ENCODE measurements around the gene SCN2A. TPM values are rescaled to one million over a fixed set of nuclear protein-coding genes. Genes with fewer than 3 reads are reported as not detected.

SCN2A gene
- total RNA-seq = 1 to 10 TPM in 1 of 4 donors, under 1 TPM in 2, not detected in 1; 0.36 to 1.8 (median 0.56) TPM

- TF ChIP-seq CTCF (IDR thresholded peaks at IDR 0.05) = no peak
- ATAC-seq (ENCODE audit: low FRiP score) (peak; percentile 54), DNase-seq (ENCODE audit: low spot score) (no peak)
Measured at GRCh38 chr2:165239230-165239629, at the start of gene SCN2A. Gene SCN2A, plus strand, starts transcription at chr2:165239414. Its CDS starts 56,410 bp downstream, at chr2:165295824.

GRCh38 chr2:165191096-165191728, 48.0 kb upstream of the SCN2A start:
- TF ChIP-seq CTCF (IDR thresholded peaks at IDR 0.05) = no peak
- DNase-seq (ENCODE audit: low spot score) (no peak), ATAC-seq (ENCODE audit: low FRiP score) (no peak)

- DNase-seq (ENCODE audit: low spot score) (no peak), ATAC-seq (ENCODE audit: low FRiP score) (no peak)
- no peak for TF ChIP-seq CTCF (IDR thresholded peaks at IDR 0.05)
Measured at GRCh38 chr2:165192729-165193128, 46.5 kb upstream of the SCN2A start.

- ATAC-seq (ENCODE audit: low FRiP score) (no peak), DNase-seq (ENCODE audit: low spot score) (no peak)
- no peak for TF ChIP-seq CTCF (IDR thresholded peaks at IDR 0.05)
Measured at GRCh38 chr2:165193178-165193777, 45.9 kb upstream of the SCN2A start.

- ATAC-seq (ENCODE audit: low FRiP score) (no peak), DNase-seq (ENCODE audit: low spot score) (no peak)
- no peak for TF ChIP-seq CTCF (IDR thresholded peaks at IDR 0.05)
Measured at GRCh38 chr2:165196411-165196810, 42.8 kb upstream of the SCN2A start.

GRCh38 chr2:165197346-165197745, 41.9 kb upstream of the SCN2A start:
- no peak for DNase-seq (ENCODE audit: low spot score)
- TF ChIP-seq CTCF (IDR thresholded peaks at IDR 0.05) = no peak
- no peak for ATAC-seq (ENCODE audit: low FRiP score)

GRCh38 chr2:165198181-165198580, 41.0 kb upstream of the SCN2A start:
- DNase-seq (ENCODE audit: low spot score) = no peak
- ATAC-seq (ENCODE audit: low FRiP score) = no peak
- no peak for TF ChIP-seq CTCF (IDR thresholded peaks at IDR 0.05)
